K562 (cell line): Measurements from ENCODE around the gene NUBP2. TPM values are rescaled to one million over a fixed set of nuclear protein-coding genes. Genes with fewer than 3 reads are reported as not detected.
A peak's percentile ranks its signal among the peaks of the same experiment; 100 is the strongest.

Source experiments
- BRD4 ChIP-seq: fragments of 200-600 bp; sonication (generic); IDR thresholded peaks from 2 replicates; pipeline ENCODE4 v1.6.1; 2017; ENCODE audit warnings: inconsistent platforms
- MECOM ChIP-seq: fragments of 250-450 bp; sonication (Bioruptor Pico); IDR thresholded peaks from 2 replicates; pipeline ENCODE4 v1.8.0; 2022; ENCODE audit warnings: inconsistent platforms
- NR2C1 ChIP-seq, 2 experiments: fragments of 450-650 bp; IDR thresholded peaks; 2 replicates each; pipeline ENCODE4 v1.6.1; 2017; ENCODE audit warnings: mild to moderate bottlenecking in 2 of 2, antibody characterized with exemption in 1 of 2, inconsistent platforms in 1 of 2, missing compliant biosample characterization in 1 of 2, missing genetic modification characterization in 1 of 2
- RUNX1 ChIP-seq: sonication (generic); IDR thresholded peaks from 2 replicates; pipeline ENCODE4 v1.6.1; 2016; ENCODE audit warnings: antibody characterized with exemption, low read depth
- SIN3A ChIP-seq, 2 experiments: fragments of 150-350 bp in 1 of 2; IDR thresholded peaks; 2 replicates each; pipeline ENCODE4 v1.6.1; 2011 to 2016; ENCODE audit warnings: borderline replicate concordance in 2 of 2, low read depth in 2 of 2, low read length in 2 of 2, mild to moderate bottlenecking in 2 of 2, moderate library complexity in 2 of 2; ENCODE audit not compliant: control insufficient read depth in 1 of 2
- ZFP30 ChIP-seq: fragments of 250-450 bp; sonication (Bioruptor Pico); IDR thresholded peaks from 2 replicates; pipeline ENCODE4 v1.8.0; 2022; ENCODE audit warnings: moderate library complexity, mild to moderate bottlenecking, inconsistent platforms, borderline replicate concordance
- ZNF311 ChIP-seq: fragments of 250-450 bp; sonication (Bioruptor Pico); IDR thresholded peaks from 2 replicates; pipeline ENCODE4 v1.4.0; 2020; ENCODE audit warnings: mild to moderate bottlenecking, moderate library complexity
- ZNF778 ChIP-seq: fragments of 450-650 bp; formaldehyde crosslinking; IDR thresholded peaks from 2 replicates; pipeline ENCODE4 v1.4.0; 2020; ENCODE audit warnings: mild to moderate bottlenecking, moderate library complexity
- polyA plus RNA-seq, 8 experiments: library from polyadenylated mRNA; depleted of rRNA in 4 of 8; stranded (reverse) in 5 of 8; unstranded in 3 of 8; fragments of >200 nt; fragmentation: Nextera tagmentation in 2 of 8; fragmentation: Illumina TruSeq in 1 of 8; extraction: Ambion mirVana in 2 of 8; extraction: Trizol in 1 of 8; gene quantifications; 2 replicates each; pipeline versions ENCODE4 v1.2.1 to v1.2.3, GENCODE V29; 2011 to 2014; ENCODE audit warnings: inconsistent platforms in 1 of 8, missing spikeins in 1 of 8
- total RNA-seq, 7 experiments: library from RNA; depleted of rRNA in 6 of 7; stranded (reverse); fragments of >200 nt in 6 of 7; fragmentation: Illumina TruSeq in 2 of 7; extraction: Trizol in 2 of 7; gene quantifications; 2 replicates each; pipeline versions ENCODE4 v1.2.1 to v1.2.3, GENCODE V29; 2011 to 2021; ENCODE audit warnings: low replicate concordance in 1 of 7
- TF ChIP-seq, protein P1 (sequence below): fragments of 450-650 bp; IDR thresholded peaks from 2 replicates; pipeline ENCODE4 v1.6.1; 2014; ENCODE audit warnings: low read depth, mild to moderate bottlenecking, moderate library complexity, borderline replicate concordance
- TF ChIP-seq, protein P2 (sequence below): sonication (generic); formaldehyde crosslinking; IDR thresholded peaks from 2 replicates; pipeline ENCODE4 v1.4.0; 2020; ENCODE audit warnings: mild to moderate bottlenecking, missing genetic modification reagents
- TF ChIP-seq, protein P3 (sequence below), 2 experiments: fragments of 450-650 bp in 1 of 2; sonication (generic) in 1 of 2; formaldehyde crosslinking; conservative IDR thresholded peaks; 2 replicates each; pipeline versions ENCODE4 v1.4.0 to v1.8.1; 2020 to 2022; ENCODE audit warnings: mild to moderate bottlenecking in 1 of 2, missing genetic modification reagents in 1 of 2
- TF ChIP-seq, protein P4 (sequence below): fragments of 250-450 bp; sonication (Bioruptor Pico); IDR thresholded peaks from 2 replicates; pipeline ENCODE4 v1.4.0; 2020; ENCODE audit warnings: mild to moderate bottlenecking, moderate library complexity, borderline replicate concordance
- TF ChIP-seq, protein P5 (sequence below): fragments of 450-650 bp; IDR thresholded peaks from 2 replicates; pipeline ENCODE4 v1.6.1; 2017; ENCODE audit warnings: antibody characterized with exemption, mild to moderate bottlenecking

NUBP2 gene
- total and polyA plus RNA-seq, 9 of the 15 experiments (the other 6 are each of a cell fraction or from before 2014, with no cell fraction given), result 1.8 to 115 (median 24.0) TPM

DNA sequence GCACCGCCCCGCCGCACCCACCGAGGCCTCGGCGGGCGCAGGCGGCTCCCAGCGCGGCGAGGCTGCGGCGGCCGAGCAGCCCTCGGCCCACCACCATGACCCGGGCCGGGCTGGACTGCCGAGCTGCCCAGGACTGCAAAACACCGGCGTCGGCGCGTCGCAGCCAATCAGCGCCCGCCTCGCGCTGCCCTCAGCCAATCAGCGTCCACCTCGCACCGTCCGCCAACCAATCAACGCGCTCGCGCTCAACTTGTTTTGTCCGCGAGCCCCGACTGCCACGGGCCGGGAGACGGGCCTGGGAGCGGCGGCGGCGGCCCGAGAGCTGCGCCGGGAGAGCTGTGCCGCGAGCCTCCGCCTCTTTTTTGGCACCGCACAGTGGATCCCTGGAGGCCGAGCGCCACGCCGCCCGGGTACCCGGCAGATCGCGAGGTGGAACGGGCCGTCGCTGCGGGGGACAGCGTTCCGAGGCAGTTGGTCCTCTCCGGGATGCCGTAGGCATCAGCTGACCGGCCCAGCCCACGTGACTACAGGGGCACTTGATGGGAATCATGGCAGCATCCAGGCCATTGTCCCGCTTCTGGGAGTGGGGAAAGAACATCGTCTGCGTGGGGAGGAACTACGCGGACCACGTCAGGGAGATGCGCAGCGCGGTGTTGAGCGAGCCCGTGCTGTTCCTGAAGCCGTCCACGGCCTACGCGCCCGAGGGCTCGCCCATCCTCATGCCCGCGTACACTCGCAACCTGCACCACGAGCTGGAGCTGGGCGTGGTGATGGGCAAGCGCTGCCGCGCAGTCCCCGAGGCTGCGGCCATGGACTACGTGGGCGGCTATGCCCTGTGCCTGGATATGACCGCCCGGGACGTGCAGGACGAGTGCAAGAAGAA, 44.2 kb downstream of the NUBP2 start, which contains the start of the genes FAHD1 and HAGH (continued):
- TF ChIP-seq NR2C1 (IDR thresholded peaks at IDR 0.05), result no peak
- peak; percentile 58 for TF ChIP-seq NR2C1 (tag; IDR thresholded peaks at IDR 0.05)
- no peak for TF ChIP-seq BRD4
- TF ChIP-seq, protein P1, sequence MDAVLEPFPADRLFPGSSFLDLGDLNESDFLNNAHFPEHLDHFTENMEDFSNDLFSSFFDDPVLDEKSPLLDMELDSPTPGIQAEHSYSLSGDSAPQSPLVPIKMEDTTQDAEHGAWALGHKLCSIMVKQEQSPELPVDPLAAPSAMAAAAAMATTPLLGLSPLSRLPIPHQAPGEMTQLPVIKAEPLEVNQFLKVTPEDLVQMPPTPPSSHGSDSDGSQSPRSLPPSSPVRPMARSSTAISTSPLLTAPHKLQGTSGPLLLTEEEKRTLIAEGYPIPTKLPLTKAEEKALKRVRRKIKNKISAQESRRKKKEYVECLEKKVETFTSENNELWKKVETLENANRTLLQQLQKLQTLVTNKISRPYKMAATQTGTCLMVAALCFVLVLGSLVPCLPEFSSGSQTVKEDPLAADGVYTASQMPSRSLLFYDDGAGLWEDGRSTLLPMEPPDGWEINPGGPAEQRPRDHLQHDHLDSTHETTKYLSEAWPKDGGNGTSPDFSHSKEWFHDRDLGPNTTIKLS, result peak; percentile 77; the same call in 1 of the 2 replicates
- TF ChIP-seq ZFP30 (CRISPR knock-in tag), result no peak
- TF ChIP-seq MECOM (CRISPR knock-in tag), result no peak
- no peak for TF ChIP-seq ZNF778 (CRISPR knock-in tag)
- TF ChIP-seq, protein P2, sequence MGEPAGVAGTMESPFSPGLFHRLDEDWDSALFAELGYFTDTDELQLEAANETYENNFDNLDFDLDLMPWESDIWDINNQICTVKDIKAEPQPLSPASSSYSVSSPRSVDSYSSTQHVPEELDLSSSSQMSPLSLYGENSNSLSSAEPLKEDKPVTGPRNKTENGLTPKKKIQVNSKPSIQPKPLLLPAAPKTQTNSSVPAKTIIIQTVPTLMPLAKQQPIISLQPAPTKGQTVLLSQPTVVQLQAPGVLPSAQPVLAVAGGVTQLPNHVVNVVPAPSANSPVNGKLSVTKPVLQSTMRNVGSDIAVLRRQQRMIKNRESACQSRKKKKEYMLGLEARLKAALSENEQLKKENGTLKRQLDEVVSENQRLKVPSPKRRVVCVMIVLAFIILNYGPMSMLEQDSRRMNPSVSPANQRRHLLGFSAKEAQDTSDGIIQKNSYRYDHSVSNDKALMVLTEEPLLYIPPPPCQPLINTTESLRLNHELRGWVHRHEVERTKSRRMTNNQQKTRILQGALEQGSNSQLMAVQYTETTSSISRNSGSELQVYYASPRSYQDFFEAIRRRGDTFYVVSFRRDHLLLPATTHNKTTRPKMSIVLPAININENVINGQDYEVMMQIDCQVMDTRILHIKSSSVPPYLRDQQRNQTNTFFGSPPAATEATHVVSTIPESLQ (CRISPR knock-in tag), result peak; percentile 84; the same call in 1 of the 2 replicates
- TF ChIP-seq, protein P3, sequence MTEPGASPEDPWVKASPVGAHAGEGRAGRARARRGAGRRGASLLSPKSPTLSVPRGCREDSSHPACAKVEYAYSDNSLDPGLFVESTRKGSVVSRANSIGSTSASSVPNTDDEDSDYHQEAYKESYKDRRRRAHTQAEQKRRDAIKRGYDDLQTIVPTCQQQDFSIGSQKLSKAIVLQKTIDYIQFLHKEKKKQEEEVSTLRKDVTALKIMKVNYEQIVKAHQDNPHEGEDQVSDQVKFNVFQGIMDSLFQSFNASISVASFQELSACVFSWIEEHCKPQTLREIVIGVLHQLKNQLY (CRISPR knock-in tag; conservative IDR thresholded peaks at IDR 0.05), result no peak
- TF ChIP-seq, protein P4, sequence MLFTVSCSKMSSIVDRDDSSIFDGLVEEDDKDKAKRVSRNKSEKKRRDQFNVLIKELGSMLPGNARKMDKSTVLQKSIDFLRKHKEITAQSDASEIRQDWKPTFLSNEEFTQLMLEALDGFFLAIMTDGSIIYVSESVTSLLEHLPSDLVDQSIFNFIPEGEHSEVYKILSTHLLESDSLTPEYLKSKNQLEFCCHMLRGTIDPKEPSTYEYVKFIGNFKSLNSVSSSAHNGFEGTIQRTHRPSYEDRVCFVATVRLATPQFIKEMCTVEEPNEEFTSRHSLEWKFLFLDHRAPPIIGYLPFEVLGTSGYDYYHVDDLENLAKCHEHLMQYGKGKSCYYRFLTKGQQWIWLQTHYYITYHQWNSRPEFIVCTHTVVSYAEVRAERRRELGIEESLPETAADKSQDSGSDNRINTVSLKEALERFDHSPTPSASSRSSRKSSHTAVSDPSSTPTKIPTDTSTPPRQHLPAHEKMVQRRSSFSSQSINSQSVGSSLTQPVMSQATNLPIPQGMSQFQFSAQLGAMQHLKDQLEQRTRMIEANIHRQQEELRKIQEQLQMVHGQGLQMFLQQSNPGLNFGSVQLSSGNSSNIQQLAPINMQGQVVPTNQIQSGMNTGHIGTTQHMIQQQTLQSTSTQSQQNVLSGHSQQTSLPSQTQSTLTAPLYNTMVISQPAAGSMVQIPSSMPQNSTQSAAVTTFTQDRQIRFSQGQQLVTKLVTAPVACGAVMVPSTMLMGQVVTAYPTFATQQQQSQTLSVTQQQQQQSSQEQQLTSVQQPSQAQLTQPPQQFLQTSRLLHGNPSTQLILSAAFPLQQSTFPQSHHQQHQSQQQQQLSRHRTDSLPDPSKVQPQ (CRISPR knock-in tag), result no peak
- TF ChIP-seq, protein P5, sequence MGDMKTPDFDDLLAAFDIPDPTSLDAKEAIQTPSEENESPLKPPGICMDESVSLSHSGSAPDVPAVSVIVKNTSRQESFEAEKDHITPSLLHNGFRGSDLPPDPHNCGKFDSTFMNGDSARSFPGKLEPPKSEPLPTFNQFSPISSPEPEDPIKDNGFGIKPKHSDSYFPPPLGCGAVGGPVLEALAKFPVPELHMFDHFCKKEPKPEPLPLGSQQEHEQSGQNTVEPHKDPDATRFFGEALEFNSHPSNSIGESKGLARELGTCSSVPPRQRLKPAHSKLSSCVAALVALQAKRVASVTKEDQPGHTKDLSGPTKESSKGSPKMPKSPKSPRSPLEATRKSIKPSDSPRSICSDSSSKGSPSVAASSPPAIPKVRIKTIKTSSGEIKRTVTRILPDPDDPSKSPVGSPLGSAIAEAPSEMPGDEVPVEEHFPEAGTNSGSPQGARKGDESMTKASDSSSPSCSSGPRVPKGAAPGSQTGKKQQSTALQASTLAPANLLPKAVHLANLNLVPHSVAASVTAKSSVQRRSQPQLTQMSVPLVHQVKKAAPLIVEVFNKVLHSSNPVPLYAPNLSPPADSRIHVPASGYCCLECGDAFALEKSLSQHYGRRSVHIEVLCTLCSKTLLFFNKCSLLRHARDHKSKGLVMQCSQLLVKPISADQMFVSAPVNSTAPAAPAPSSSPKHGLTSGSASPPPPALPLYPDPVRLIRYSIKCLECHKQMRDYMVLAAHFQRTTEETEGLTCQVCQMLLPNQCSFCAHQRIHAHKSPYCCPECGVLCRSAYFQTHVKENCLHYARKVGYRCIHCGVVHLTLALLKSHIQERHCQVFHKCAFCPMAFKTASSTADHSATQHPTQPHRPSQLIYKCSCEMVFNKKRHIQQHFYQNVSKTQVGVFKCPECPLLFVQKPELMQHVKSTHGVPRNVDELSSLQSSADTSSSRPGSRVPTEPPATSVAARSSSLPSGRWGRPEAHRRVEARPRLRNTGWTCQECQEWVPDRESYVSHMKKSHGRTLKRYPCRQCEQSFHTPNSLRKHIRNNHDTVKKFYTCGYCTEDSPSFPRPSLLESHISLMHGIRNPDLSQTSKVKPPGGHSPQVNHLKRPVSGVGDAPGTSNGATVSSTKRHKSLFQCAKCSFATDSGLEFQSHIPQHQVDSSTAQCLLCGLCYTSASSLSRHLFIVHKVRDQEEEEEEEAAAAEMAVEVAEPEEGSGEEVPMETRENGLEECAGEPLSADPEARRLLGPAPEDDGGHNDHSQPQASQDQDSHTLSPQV, result no peak
- TF ChIP-seq SIN3A (IDR thresholded peaks at IDR 0.05; ENCODE audit: borderline replicate concordance in 2 of 2, control insufficient read depth in 1 of 2, low read depth in 2 of 2, low read length in 2 of 2), result peak; percentile 96 to 98; a peak in 3 of 4 replicates
- no peak for TF ChIP-seq ZNF311 (CRISPR knock-in tag)
- no peak for TF ChIP-seq RUNX1
